ENCODE data around the gene ARID1A. TPM values are rescaled to one million over a fixed set of nuclear protein-coding genes. Genes with fewer than 3 reads are reported as not detected.

The ARID1A gene
- polyA plus RNA-seq (2011; rRNA removed) (17.4 and 23.9 TPM in 2 replicates), polyA plus RNA-seq (2017; fragmentation: RNase III; extraction: RNeasy Plus Mini Kit Qiagen cat#74134 plus additional on column Dnase treatment) (21.4 to 24.1 TPM (median 22.4 TPM) in 3 replicates), polyA minus RNA-seq (2011; rRNA and poly(A)+ RNA removed) (40.8 and 48.3 TPM in 2 replicates)
- 29.6 and 37.4 TPM in 2 replicates for polyA plus RNA-seq (2012; cell fraction: cytosol; rRNA removed)
- polyA plus RNA-seq (2012; cell fraction: nucleus; rRNA removed), result 71.0 and 103 TPM in 2 replicates

DNA sequence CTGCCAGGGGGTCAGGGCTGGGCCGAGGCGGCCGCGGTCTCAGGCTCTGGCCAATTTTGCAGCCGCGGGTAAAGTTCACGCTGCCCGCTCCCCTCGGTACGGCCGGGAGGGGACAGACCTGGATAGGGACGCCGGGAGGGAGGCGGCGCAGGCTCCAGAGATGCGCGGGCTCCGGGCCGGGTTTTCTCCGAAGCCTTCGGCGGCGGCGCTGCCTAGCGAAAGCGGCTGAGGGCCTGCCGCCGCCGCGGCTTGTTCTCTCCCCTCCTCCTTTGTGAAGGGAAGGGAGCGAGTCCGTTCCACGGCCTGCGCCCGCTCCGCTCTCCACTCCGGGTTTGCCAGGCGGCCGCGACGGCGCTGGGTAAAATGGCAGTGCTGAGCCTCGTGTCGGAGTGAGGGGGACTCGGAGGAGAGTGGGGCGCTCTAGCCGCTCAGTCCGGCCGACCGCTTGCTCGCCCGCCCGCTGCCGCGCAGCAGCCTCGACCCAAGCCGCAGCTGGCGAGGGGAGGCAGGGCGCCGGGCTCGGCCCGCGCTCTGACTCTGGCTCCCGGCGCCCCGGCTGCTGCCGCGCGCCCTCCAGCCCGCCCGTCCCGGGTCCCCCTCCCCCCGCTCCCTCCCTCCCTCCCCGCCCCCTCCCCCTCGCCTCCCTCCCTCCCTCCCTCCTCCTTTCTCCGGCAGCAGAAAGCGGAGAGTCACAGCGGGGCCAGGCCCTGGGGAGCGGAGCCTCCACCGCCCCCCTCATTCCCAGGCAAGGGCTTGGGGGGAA lies at the start of gene ARID1A:
Gene ARID1A, plus strand, starts transcription at position 660 of the 763 bp plus-strand sequence. CDS start 389 bp downstream, outside the sequence.
- POLR2A ChIA-PET, result interaction anchor here (1.8 kb wide), 1 partner anchor 18 kb away, joined by 4 read pairs; no protein-coding TSS in a partner anchor
- H3K4me1 ChIP-seq, result peaks cover 45% of the 10 kb centered on the region
- peak within 1 kb of the TSS; percentile 94 for H3K4me2 ChIP-seq
- DNase-seq (ENCODE audit: low read depth in 1 of 2, low spot score in 1 of 2) (peak; percentile 52 to 94), ATAC-seq (peak; percentile 32 to 63), FAIRE-seq (no peak)
- no peaks in the 10 kb centered on the region for H3K9me3 ChIP-seq
- CTCF ChIA-PET, result no interaction called here
- TF ChIP-seq JUN (IDR thresholded peaks at IDR 0.05), result peak; percentile 56 to 97; a peak in 4 of 5 replicates
- no peak for TF ChIP-seq RNF2 (IDR thresholded peaks at IDR 0.05; ENCODE audit: borderline replicate concordance, low read depth)
- peak; percentile 63; the same call in 1 of the 3 replicates for TF ChIP-seq BCL3 (IDR thresholded peaks at IDR 0.05)
- TF ChIP-seq RFX5 (IDR thresholded peaks at IDR 0.05), result peak; percentile 69
- TF ChIP-seq POLR2AphosphoS2 (conservative IDR thresholded peaks at IDR 0.05; ENCODE audit: low read length), result no peak
- peak; percentile 50 for TF ChIP-seq POLR2A (IDR thresholded peaks at IDR 0.05; ENCODE audit: low read length)
- TF ChIP-seq CEBPB (IDR thresholded peaks at IDR 0.05), result no peak
- TF ChIP-seq MAZ (IDR thresholded peaks at IDR 0.05; ENCODE audit: borderline replicate concordance, low read depth, low read length), result peak; percentile 89; the same call in 1 of the 2 replicates
- no peak for TF ChIP-seq NFE2L2 (conservative IDR thresholded peaks at IDR 0.05; ENCODE audit: low read length)
- TF ChIP-seq, protein P1, sequence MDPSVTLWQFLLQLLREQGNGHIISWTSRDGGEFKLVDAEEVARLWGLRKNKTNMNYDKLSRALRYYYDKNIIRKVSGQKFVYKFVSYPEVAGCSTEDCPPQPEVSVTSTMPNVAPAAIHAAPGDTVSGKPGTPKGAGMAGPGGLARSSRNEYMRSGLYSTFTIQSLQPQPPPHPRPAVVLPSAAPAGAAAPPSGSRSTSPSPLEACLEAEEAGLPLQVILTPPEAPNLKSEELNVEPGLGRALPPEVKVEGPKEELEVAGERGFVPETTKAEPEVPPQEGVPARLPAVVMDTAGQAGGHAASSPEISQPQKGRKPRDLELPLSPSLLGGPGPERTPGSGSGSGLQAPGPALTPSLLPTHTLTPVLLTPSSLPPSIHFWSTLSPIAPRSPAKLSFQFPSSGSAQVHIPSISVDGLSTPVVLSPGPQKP (IDR thresholded peaks at IDR 0.05; ENCODE audit: low read depth, low read length), result no peak
- TF ChIP-seq SMC3 (IDR thresholded peaks at IDR 0.05), result peak; percentile 32; the same call in 2 of the 3 replicates
- peak; percentile 81; the same call in 1 of the 2 replicates for TF ChIP-seq MYC (IDR thresholded peaks at IDR 0.05; ENCODE audit: borderline replicate concordance, low read length)
- no peak for TF ChIP-seq TP53 (CRISPR knock-in tag; IDR thresholded peaks at IDR 0.05)
- peak; percentile 23 for TF ChIP-seq CHD2 (IDR thresholded peaks at IDR 0.05; ENCODE audit: low read length, partially characterized antibody)
- TF ChIP-seq GATA3 (IDR thresholded peaks at IDR 0.05; ENCODE audit: borderline replicate concordance), result peak; percentile 12; the same call in 1 of the 2 replicates
- TF ChIP-seq, protein P2, sequence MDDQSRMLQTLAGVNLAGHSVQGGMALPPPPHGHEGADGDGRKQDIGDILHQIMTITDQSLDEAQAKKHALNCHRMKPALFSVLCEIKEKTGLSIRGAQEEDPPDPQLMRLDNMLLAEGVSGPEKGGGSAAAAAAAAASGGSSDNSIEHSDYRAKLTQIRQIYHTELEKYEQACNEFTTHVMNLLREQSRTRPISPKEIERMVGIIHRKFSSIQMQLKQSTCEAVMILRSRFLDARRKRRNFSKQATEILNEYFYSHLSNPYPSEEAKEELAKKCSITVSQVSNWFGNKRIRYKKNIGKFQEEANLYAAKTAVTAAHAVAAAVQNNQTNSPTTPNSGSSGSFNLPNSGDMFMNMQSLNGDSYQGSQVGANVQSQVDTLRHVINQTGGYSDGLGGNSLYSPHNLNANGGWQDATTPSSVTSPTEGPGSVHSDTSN (IDR thresholded peaks at IDR 0.05), result 0 out of 2 replicates have a peak, but pooled peaks have one; percentile 17
- no peak for TF ChIP-seq MAFK (IDR thresholded peaks at IDR 0.05; ENCODE audit: partially characterized antibody)
- TF ChIP-seq, protein P3, sequence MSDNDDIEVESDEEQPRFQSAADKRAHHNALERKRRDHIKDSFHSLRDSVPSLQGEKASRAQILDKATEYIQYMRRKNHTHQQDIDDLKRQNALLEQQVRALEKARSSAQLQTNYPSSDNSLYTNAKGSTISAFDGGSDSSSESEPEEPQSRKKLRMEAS (IDR thresholded peaks at IDR 0.05), result peak; percentile 91
- no peak; the same call in 1 of the 2 replicates for TF ChIP-seq SREBF2 (IDR thresholded peaks at IDR 0.05)
- peak in 1 of 2 experiments; percentile 22; a peak in 1 of 5 replicates for TF ChIP-seq RAD21 (conservative IDR thresholded peaks at IDR 0.05 in 1 of 2, IDR thresholded peaks at IDR 0.05 in 1 of 2)
- TF ChIP-seq E2F6 (IDR thresholded peaks at IDR 0.05; ENCODE audit: borderline replicate concordance, low read depth), result peak; percentile 48; the same call in 1 of the 2 replicates
- peak; percentile 26; the same call in 1 of the 2 replicates for TF ChIP-seq PHF8 (IDR thresholded peaks at IDR 0.05; ENCODE audit: borderline replicate concordance, low read depth)
- no peak; the same call in 1 of the 2 replicates for TF ChIP-seq FOXS1 (CRISPR knock-in tag; IDR thresholded peaks at IDR 0.05)
- peak within 1 kb of the TSS; percentile 91 for H3K4me3 ChIP-seq
- WGBS (ENCODE audit: missing lambda C conversion rate), result 2% methylated on average over 13 of the region's 80 CpGs
- H3K27ac ChIP-seq, result peak within 1 kb of the TSS; percentile 100
